ENCODE measurements around the gene HPSE2.
"Not testable (repeated sequence)": the region's sequence is repeated elsewhere in the genome, so short reads cannot be mapped to it uniquely, and the experiment has no call there.

The HPSE2 gene

GRCh38 chr10:98916526-98917125 is 319.0 kb downstream of the HPSE2 start:
- no peak for DNase-seq

- no peak for DNase-seq
Observed at GRCh38 chr10:98915911-98916310, 319.7 kb downstream of the HPSE2 start.

GRCh38 chr10:98910546-98910945 is 325.1 kb downstream of the HPSE2 start:
- DNase-seq: no peak

GRCh38 chr10:98910048-98910447 is 325.6 kb downstream of the HPSE2 start:
- DNase-seq: peak; percentile 90

GRCh38 chr10:98908868-98909267 is 326.8 kb downstream of the HPSE2 start:
- no peak for DNase-seq

GRCh38 chr10:98908247-98908646 is 327.4 kb downstream of the HPSE2 start:
- DNase-seq: not testable (repeated sequence)

- peak; percentile 80 for DNase-seq
Observed at GRCh38 chr10:98901441-98902110, 334.1 kb downstream of the HPSE2 start.

GRCh38 chr10:98899018-98899417 is 336.6 kb downstream of the HPSE2 start:
- no peak for DNase-seq

- DNase-seq: no peak
Observed at GRCh38 chr10:98892523-98892922, 343.1 kb downstream of the HPSE2 start.

- no peak for DNase-seq
Observed at GRCh38 chr10:98886686-98887085, 349.0 kb downstream of the HPSE2 start.

- no peak for DNase-seq
Observed at GRCh38 chr10:98885378-98885777, 350.3 kb downstream of the HPSE2 start.

- no peak for DNase-seq
Observed at GRCh38 chr10:98881789-98882188, 353.9 kb downstream of the HPSE2 start.

GRCh38 chr10:98880971-98881370 is 354.7 kb downstream of the HPSE2 start:
- DNase-seq: no peak

- no peak for DNase-seq
Observed at GRCh38 chr10:98878921-98879320, 356.7 kb downstream of the HPSE2 start.

GRCh38 chr10:98878418-98878817 is 357.2 kb downstream of the HPSE2 start:
- DNase-seq: no peak

GRCh38 chr10:98861962-98862361 is 373.7 kb downstream of the HPSE2 start:
- no peak for DNase-seq

- peak; percentile 25 for DNase-seq
Observed at GRCh38 chr10:98858525-98858924, 377.1 kb downstream of the HPSE2 start.

GRCh38 chr10:98855403-98856189 is 380.1 kb downstream of the HPSE2 start:
- no peak for DNase-seq

- DNase-seq: peak; percentile 3
Observed at GRCh38 chr10:98852686-98853085, 383.0 kb downstream of the HPSE2 start.

GRCh38 chr10:98848361-98848760 is 387.3 kb downstream of the HPSE2 start:
- no peak for DNase-seq

GRCh38 chr10:98846787-98847186 is 388.9 kb downstream of the HPSE2 start:
- DNase-seq: no peak

GRCh38 chr10:98833542-98833941 is 402.1 kb downstream of the HPSE2 start:
- no peak for DNase-seq

- no peak for DNase-seq
Observed at GRCh38 chr10:98832738-98833137, 402.9 kb downstream of the HPSE2 start.

GRCh38 chr10:98832196-98832595 is 403.5 kb downstream of the HPSE2 start:
- DNase-seq: no peak

Measured in NCI-H82 (cell line).